Measurements from ENCODE around the gene CDK14. TPM values are rescaled to one million over a fixed set of nuclear protein-coding genes. Genes with fewer than 3 reads are reported as not detected.

The CDK14 gene
- total RNA-seq, 2 donors from 2014 or later: 10.8 to 14.6 TPM

GRCh38 chr7:91199601-91200000 is 603.5 kb downstream of the CDK14 start:
- DNase-seq (ENCODE audit: low spot score) (no peak), ATAC-seq (ENCODE audit: insufficient number of reproducible peaks, low FRiP score, low read depth) (no peak)
- H3K36me3 ChIP-seq: no peaks in the 10 kb centered on the region
- no peaks in the 10 kb centered on the region for H3K4me1 ChIP-seq (ENCODE audit: control insufficient read depth in 1 of 2, low read depth in 2 of 2)
- no peak overlapping the region for H3K4me3 ChIP-seq
- H3K27me3 ChIP-seq (replicated peaks; ENCODE audit: insufficient read depth): no peaks in the 10 kb centered on the region
- H3K27ac ChIP-seq: no peak overlapping the region
- no peaks in the 10 kb centered on the region for H3K9me3 ChIP-seq
- TF ChIP-seq CTCF (IDR thresholded peaks at IDR 0.05): no peak

- Histone ChIP-seq H3K4me1 (ENCODE audit: control insufficient read depth in 1 of 2, low read depth in 2 of 2) (no peaks in the 10 kb centered on the region), H3K4me3 (no peak overlapping the region), H3K36me3 (no peaks in the 10 kb centered on the region), H3K27ac (no peak overlapping the region), H3K9me3 (no peaks in the 10 kb centered on the region), H3K27me3 (replicated peaks; ENCODE audit: insufficient read depth) (no peaks in the 10 kb centered on the region)
- no peak for TF ChIP-seq CTCF (IDR thresholded peaks at IDR 0.05)
- DNase-seq (ENCODE audit: low spot score): no peak
- ATAC-seq (ENCODE audit: insufficient number of reproducible peaks, low FRiP score, low read depth): no peak
These were observed 605.5 kb downstream of the CDK14 start for GRCh38 chr7:91201442-91202113.

- Histone ChIP-seq H3K27ac (no peak overlapping the region), H3K9me3 (no peaks in the 10 kb centered on the region), H3K4me3 (no peak overlapping the region), H3K27me3 (replicated peaks; ENCODE audit: insufficient read depth) (no peaks in the 10 kb centered on the region), H3K4me1 (ENCODE audit: control insufficient read depth in 1 of 2, low read depth in 2 of 2) (no peaks in the 10 kb centered on the region), H3K36me3 (no peaks in the 10 kb centered on the region)
- DNase-seq (ENCODE audit: low spot score) (no peak), ATAC-seq (ENCODE audit: insufficient number of reproducible peaks, low FRiP score, low read depth) (no peak)
- no peak for TF ChIP-seq CTCF (IDR thresholded peaks at IDR 0.05)
These were observed 610.3 kb downstream of the CDK14 start for GRCh38 chr7:91206361-91206960.

GRCh38 chr7:91212582-91212981 is 616.5 kb downstream of the CDK14 start:
- Histone ChIP-seq H3K4me3 (no peak overlapping the region), H3K27ac (no peak overlapping the region), H3K36me3 (no peaks in the 10 kb centered on the region), H3K4me1 (ENCODE audit: control insufficient read depth in 1 of 2, low read depth in 2 of 2) (no peaks in the 10 kb centered on the region), H3K27me3 (replicated peaks; ENCODE audit: insufficient read depth) (no peaks in the 10 kb centered on the region), H3K9me3 (no peaks in the 10 kb centered on the region)
- ATAC-seq (ENCODE audit: insufficient number of reproducible peaks, low FRiP score, low read depth) (no peak), DNase-seq (ENCODE audit: low spot score) (no peak)
- TF ChIP-seq CTCF (IDR thresholded peaks at IDR 0.05): no peak

- Histone ChIP-seq H3K27me3 (replicated peaks; ENCODE audit: insufficient read depth) (no peaks in the 10 kb centered on the region), H3K27ac (no peak overlapping the region), H3K9me3 (no peaks in the 10 kb centered on the region), H3K36me3 (no peaks in the 10 kb centered on the region), H3K4me1 (ENCODE audit: control insufficient read depth in 1 of 2, low read depth in 2 of 2) (no peaks in the 10 kb centered on the region), H3K4me3 (no peak overlapping the region)
- ATAC-seq (ENCODE audit: insufficient number of reproducible peaks, low FRiP score, low read depth) (no peak), DNase-seq (ENCODE audit: low spot score) (no peak)
- no peak for TF ChIP-seq CTCF (IDR thresholded peaks at IDR 0.05)
These were observed 630.3 kb downstream of the CDK14 start for GRCh38 chr7:91226411-91226810.

All from thoracic aorta (tissue), 2 donors.